Left ventricle myocardium inferior (tissue), 1 donor: ENCODE results near the gene TAS2R19. TPM values are rescaled to one million over a fixed set of nuclear protein-coding genes. Genes with fewer than 3 reads are reported as not detected.
"Not testable (repeated sequence)": the region's sequence is repeated elsewhere in the genome, so short reads cannot be mapped to it uniquely, and the experiment has no call there.

ENCODE experiments used
- DNase-seq: peaks from one replicate; pipeline ENCODE4 v3.0.0-alpha.2; 2020
- H3K27ac ChIP-seq: fragments of 200-600 bp; replicated peaks from 2 replicates; pipeline ENCODE4 v1.8.0; 2021
- H3K27me3 ChIP-seq: fragments of 200-600 bp; 2 replicates; pipeline ENCODE4 v1.8.0; 2021; ENCODE audit warnings: low read depth
- H3K36me3 ChIP-seq: fragments of 200-600 bp; 2 replicates; pipeline ENCODE4 v1.8.0; 2021
- H3K4me1 ChIP-seq: fragments of 200-600 bp; 2 replicates; pipeline ENCODE4 v1.8.0; 2021
- H3K4me3 ChIP-seq: fragments of 200-600 bp; 2 replicates; pipeline ENCODE4 v1.8.0; 2021; ENCODE audit warnings: mild to moderate bottlenecking, moderate library complexity
- H3K9me3 ChIP-seq: fragments of 200-600 bp; replicated peaks from 2 replicates; pipeline ENCODE4 v1.8.0; 2021
- CTCF ChIP-seq: fragments of 200-600 bp; IDR thresholded peaks from 2 replicates; pipeline ENCODE4 v1.8.0; 2021; ENCODE audit warnings: antibody characterized with exemption, mild to moderate bottlenecking, borderline replicate concordance
- intact Hi-C: fragments of 100-400 bp; cut with micrococcal nuclease; formaldehyde crosslinking; loops from one replicate; pipeline ENCODE4 v1.11.0; 2022
- long read RNA-seq: library from polyadenylated mRNA; unstranded; transcript quantifications from one replicate; pipeline ENCODE4 v2.0.0, GENCODE V29; 2021
- total RNA-seq: library from RNA; stranded (reverse); fragmentation: NEBNext Ultra II Directional; extraction: Animal tissue kit (Norgen Biotek cat#: 25700); gene quantifications from one replicate; pipeline ENCODE4 v1.2.1, GENCODE V29; 2021
- donor health status: DM: no; HTN: yes; CAD: no; lungs with severe emphysema.

Gene TAS2R19
- total RNA-seq = 0.38 TPM
- long read RNA-seq = 0 reads

GRCh38 chr12:11022520-11022919 is at the start of gene TAS2R19:
TAS2R19 (minus strand) TSS chr12:11022620; CDS start chr12:11022571, 49 bp downstream.
- intact Hi-C loops = no loop called here
- no peaks in the 10 kb centered on the region for H3K4me1 ChIP-seq
- DNase-seq = no peak
- no peaks in the 10 kb centered on the region for H3K27me3 ChIP-seq
- no peak within 1 kb of the TSS for H3K4me3 ChIP-seq
- H3K27ac ChIP-seq = no peak within 1 kb of the TSS
- H3K36me3 ChIP-seq = peaks cover 11% of the 10 kb centered on the region
- no peak for TF ChIP-seq CTCF
- peaks cover 5% of the 10 kb centered on the region for H3K9me3 ChIP-seq

GRCh38 chr12:11071414-11071813 is 49.0 kb upstream of the TAS2R19 start:
- Histone ChIP-seq H3K4me1 (peaks cover 7% of the 10 kb centered on the region), H3K9me3 (no peaks in the 10 kb centered on the region), H3K27ac (no peak overlapping the region), H3K4me3 (no peak overlapping the region), H3K36me3 (no peaks in the 10 kb centered on the region), H3K27me3 (no peaks in the 10 kb centered on the region)
- no peak for DNase-seq
- TF ChIP-seq CTCF = no peak
- intact Hi-C loops = no loop called here

- intact Hi-C loops = no loop called here
- Histone ChIP-seq H3K9me3 (no peaks in the 10 kb centered on the region), H3K4me3 (no peak overlapping the region), H3K4me1 (peaks cover 7% of the 10 kb centered on the region), H3K27me3 (no peaks in the 10 kb centered on the region), H3K27ac (no peak overlapping the region), H3K36me3 (no peaks in the 10 kb centered on the region)
- TF ChIP-seq CTCF = no peak
- no peak for DNase-seq
Observed at GRCh38 chr12:11070999-11071398, 48.6 kb upstream of the TAS2R19 start.

- H3K27me3 ChIP-seq = no peaks in the 10 kb centered on the region
- H3K27ac ChIP-seq = no peak overlapping the region
- peaks cover 7% of the 10 kb centered on the region for H3K4me1 ChIP-seq
- no peak overlapping the region for H3K4me3 ChIP-seq
- no peaks in the 10 kb centered on the region for H3K36me3 ChIP-seq
- no peak for DNase-seq
- intact Hi-C loops = loop anchor here (5.0 kb wide), 1 partner anchor 58 kb away; no protein-coding TSS in a partner anchor
- no peak for TF ChIP-seq CTCF
- no peaks in the 10 kb centered on the region for H3K9me3 ChIP-seq
Observed at GRCh38 chr12:11069854-11070365, 47.5 kb upstream of the TAS2R19 start.

GRCh38 chr12:11067514-11067913 is 45.1 kb upstream of the TAS2R19 start:
- DNase-seq = no peak

GRCh38 chr12:11062194-11062593 is 39.8 kb upstream of the TAS2R19 start, which contains the start of gene TAS2R46:
TAS2R46 (minus strand) TSS chr12:11062294; CDS start chr12:11062294, 0 bp downstream.
- H3K36me3 ChIP-seq, H3K4me3 ChIP-seq, DNase-seq, intact Hi-C loops, H3K9me3 ChIP-seq, H3K27me3 ChIP-seq, H3K4me1 ChIP-seq, H3K27ac ChIP-seq: not testable (repeated sequence)

More at GRCh38 chr12:11067514-11067913, 45.1 kb upstream of the TAS2R19 start:
- intact Hi-C loops = loop anchor here (5.0 kb wide), 1 partner anchor 55 kb away; no protein-coding TSS in a partner anchor
- no peak for TF ChIP-seq CTCF
- H3K4me1 ChIP-seq = peaks cover 7% of the 10 kb centered on the region
- no peaks in the 10 kb centered on the region for H3K36me3 ChIP-seq
- no peak overlapping the region for H3K4me3 ChIP-seq
- H3K27me3 ChIP-seq = no peaks in the 10 kb centered on the region
- no peaks in the 10 kb centered on the region for H3K9me3 ChIP-seq
- H3K27ac ChIP-seq = no peak overlapping the region
